Smooth muscle cell of the brain vasculature (primary cell): Measurements from ENCODE around the gene IL27RA.
"Not testable (repeated sequence)": the region's sequence is repeated elsewhere in the genome, so short reads cannot be mapped to it uniquely, and the experiment has no call there.

ENCODE experiments used
- DNase-seq: peaks from one replicate; pipeline ENCODE4 v3.0.0-alpha.2; 2012; ENCODE audit warnings: low read depth, low spot score

Gene IL27RA

GRCh38 chr19:14028901-14029300 is 2.7 kb upstream of the IL27RA start:
- no peak for DNase-seq

GRCh38 chr19:14030997-14031718 is 404 bp upstream of the IL27RA start:
- no peak for DNase-seq

- DNase-seq = no peak
Measured at GRCh38 chr19:14033946-14034345, 2.4 kb downstream of the IL27RA start.

GRCh38 chr19:14035159-14035558 is 3.6 kb downstream of the IL27RA start:
- not testable (repeated sequence) for DNase-seq

- no peak for DNase-seq
Measured at GRCh38 chr19:14035706-14036105, 4.1 kb downstream of the IL27RA start.

- DNase-seq = no peak
Measured at GRCh38 chr19:14039181-14039580, 7.6 kb downstream of the IL27RA start.

- DNase-seq = peak; percentile 32
Measured at GRCh38 chr19:14042659-14043608, 11.4 kb downstream of the IL27RA start.

GRCh38 chr19:14047866-14048265 is 16.3 kb downstream of the IL27RA start:
- not testable (repeated sequence) for DNase-seq

GRCh38 chr19:14048443-14049153 is 17.0 kb downstream of the IL27RA start:
- DNase-seq = no peak

- DNase-seq = no peak
Measured at GRCh38 chr19:14050512-14050911, 18.9 kb downstream of the IL27RA start.

GRCh38 chr19:14050961-14051360 is 19.4 kb downstream of the IL27RA start:
- DNase-seq = not testable (repeated sequence)

- DNase-seq = no peak
Measured at GRCh38 chr19:14051980-14052379, 20.4 kb downstream of the IL27RA start.

GRCh38 chr19:14052470-14052869 is 20.9 kb downstream of the IL27RA start:
- no peak for DNase-seq

GRCh38 chr19:14053032-14053431 is 21.5 kb downstream of the IL27RA start:
- DNase-seq = no peak

- no peak for DNase-seq
Measured at GRCh38 chr19:14053500-14053899, 21.9 kb downstream of the IL27RA start.

- DNase-seq = no peak
Measured at GRCh38 chr19:14054099-14054498, 22.5 kb downstream of the IL27RA start.

GRCh38 chr19:14054721-14055120 is 23.2 kb downstream of the IL27RA start:
- DNase-seq = no peak

- no peak for DNase-seq
Measured at GRCh38 chr19:14055396-14055795, 23.8 kb downstream of the IL27RA start.

GRCh38 chr19:14056069-14056666 is 24.6 kb downstream of the IL27RA start:
- no peak for DNase-seq

- DNase-seq = no peak
Measured at GRCh38 chr19:14056741-14057356, 25.3 kb downstream of the IL27RA start.
